ENCODE results near the gene FAM193B. TPM values are rescaled to one million over a fixed set of nuclear protein-coding genes. Genes with fewer than 3 reads are reported as not detected.

Gene FAM193B
- total and polyA plus RNA-seq, 2 of the 13 experiments (the other 11 are each of a cell fraction or from before 2014, with no cell fraction given), result 21.2 to 40.9 TPM

DNA sequence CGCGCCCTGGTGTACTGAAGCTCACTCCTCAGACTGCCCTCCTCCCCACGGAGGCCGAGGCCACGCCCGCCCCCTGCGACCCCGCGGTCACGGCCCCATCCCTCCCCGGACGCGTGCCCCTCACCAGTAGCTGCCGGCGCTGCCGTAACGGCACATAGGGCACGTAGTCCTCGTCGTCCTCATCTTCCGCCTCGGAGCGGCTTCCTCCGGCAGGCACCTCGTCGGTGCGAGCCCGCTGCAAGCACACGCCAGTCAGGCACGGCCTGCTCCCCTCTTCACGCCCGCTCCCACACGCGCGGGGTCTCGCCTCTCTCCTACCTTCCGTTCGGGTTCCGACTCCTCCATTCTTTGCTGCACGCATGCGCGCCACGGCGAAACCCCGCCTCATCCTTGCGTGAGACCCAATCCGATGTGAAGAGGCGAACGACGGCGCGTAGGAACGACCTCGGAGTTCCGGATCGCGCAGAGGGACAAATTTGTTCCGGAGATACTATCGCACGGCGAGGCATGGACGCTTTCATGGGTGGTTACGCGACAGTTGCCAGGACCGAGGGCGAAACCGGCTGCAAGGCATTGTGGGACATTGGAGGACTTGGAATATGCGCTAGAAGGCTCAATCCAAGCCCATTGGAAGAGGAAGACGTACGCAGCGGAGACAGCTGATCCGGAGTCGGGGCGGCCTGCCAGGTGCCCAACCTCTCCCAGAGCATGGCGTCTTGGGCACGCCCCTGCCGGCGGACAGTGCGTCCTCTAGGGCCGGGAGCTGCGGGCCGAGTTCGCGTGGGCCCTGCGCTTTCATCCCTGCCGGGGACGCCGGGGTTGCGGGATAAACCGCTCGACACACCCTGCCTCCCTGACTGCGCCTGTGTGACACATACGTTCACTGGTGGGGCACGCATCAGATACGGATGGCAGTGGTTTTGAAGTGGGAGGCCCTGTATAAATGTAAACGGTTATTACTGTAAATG lies 37.5 kb downstream of the FAM193B start, which contains the start of gene DDX41 (continued):
- 0 out of 2 replicates have a peak, but pooled peaks have one; percentile 39 for TF ChIP-seq BCL6 (CRISPR knock-in tag; IDR thresholded peaks at IDR 0.05)
- TF ChIP-seq LRRFIP1 (CRISPR knock-in tag; conservative IDR thresholded peaks at IDR 0.05), result no peak
- peak; percentile 74; the same call in 1 of the 2 replicates for TF ChIP-seq POLR2AphosphoS2 (IDR thresholded peaks at IDR 0.05; ENCODE audit: low read depth, low read length)
- no peak for TF ChIP-seq GTF3A (CRISPR knock-in tag; conservative IDR thresholded peaks at IDR 0.05)
- TF ChIP-seq ZNF510 (CRISPR knock-in tag; IDR thresholded peaks at IDR 0.05; ENCODE audit: low read depth), result peak; percentile 87
- TF ChIP-seq PAWR (CRISPR knock-in tag; IDR thresholded peaks at IDR 0.05; ENCODE audit: borderline replicate concordance), result 0 out of 2 replicates have a peak, but pooled peaks have one; percentile 52
- no peak for TF ChIP-seq RBAK (CRISPR knock-in tag; IDR thresholded peaks at IDR 0.05)
- no peak for TF ChIP-seq ZNF879 (CRISPR knock-in tag; IDR thresholded peaks at IDR 0.05)
- TF ChIP-seq, protein P1, sequence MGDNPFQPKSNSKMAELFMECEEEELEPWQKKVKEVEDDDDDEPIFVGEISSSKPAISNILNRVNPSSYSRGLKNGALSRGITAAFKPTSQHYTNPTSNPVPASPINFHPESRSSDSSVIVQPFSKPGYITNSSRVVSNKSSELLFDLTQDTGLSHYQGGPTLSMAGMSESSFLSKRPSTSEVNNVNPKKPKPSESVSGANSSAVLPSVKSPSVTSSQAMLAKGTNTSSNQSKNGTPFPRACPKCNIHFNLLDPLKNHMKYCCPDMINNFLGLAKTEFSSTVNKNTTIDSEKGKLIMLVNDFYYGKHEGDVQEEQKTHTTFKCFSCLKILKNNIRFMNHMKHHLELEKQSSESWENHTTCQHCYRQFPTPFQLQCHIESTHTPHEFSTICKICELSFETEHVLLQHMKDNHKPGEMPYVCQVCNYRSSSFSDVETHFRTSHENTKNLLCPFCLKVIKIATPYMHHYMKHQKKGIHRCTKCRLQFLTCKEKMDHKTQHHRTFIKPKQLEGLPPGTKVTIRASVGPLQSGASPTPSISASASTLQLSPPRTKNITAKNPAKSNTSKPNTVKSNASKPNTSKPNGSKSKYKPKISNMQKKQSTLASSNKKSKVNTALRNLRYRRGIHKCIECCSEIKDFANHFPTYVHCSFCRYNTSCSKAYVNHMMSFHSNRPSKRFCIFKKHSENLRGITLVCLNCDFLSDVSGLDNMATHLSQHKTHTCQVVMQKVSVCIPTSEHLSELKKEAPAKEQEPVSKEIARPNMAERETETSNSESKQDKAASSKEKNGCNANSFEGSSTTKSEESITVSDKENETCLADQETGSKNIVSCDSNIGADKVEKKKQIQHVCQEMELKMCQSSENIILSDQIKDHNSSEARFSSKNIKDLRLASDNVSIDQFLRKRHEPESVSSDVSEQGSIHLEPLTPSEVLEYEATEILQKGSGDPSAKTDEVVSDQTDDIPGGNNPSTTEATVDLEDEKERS (CRISPR knock-in tag; IDR thresholded peaks at IDR 0.05), result 0 out of 2 replicates have a peak, but pooled peaks have one; percentile 23
- peak; percentile 57; the same call in 1 of the 2 replicates for TF ChIP-seq ZBTB38 (CRISPR knock-in tag; IDR thresholded peaks at IDR 0.05)
- TF ChIP-seq ZNF3 (CRISPR knock-in tag; IDR thresholded peaks at IDR 0.05), result 0 out of 2 replicates have a peak, but pooled peaks have one; percentile 31
- TF ChIP-seq PLSCR1 (CRISPR knock-in tag; IDR thresholded peaks at IDR 0.05; ENCODE audit: borderline replicate concordance), result no peak
- no peak for TF ChIP-seq CC2D1A (CRISPR knock-in tag; IDR thresholded peaks at IDR 0.05)
- no peak for TF ChIP-seq HMGA1 (CRISPR knock-in tag; conservative IDR thresholded peaks at IDR 0.05)
- TF ChIP-seq ZNF556 (CRISPR knock-in tag; IDR thresholded peaks at IDR 0.05; ENCODE audit: borderline replicate concordance), result peak; percentile 91
- TF ChIP-seq SMARCE1 (IDR thresholded peaks at IDR 0.05; ENCODE audit: borderline replicate concordance), result no peak
- peak; percentile 67 for TF ChIP-seq HCFC1 (IDR thresholded peaks at IDR 0.05; ENCODE audit: low read depth, low read length)
- no peak; the same call in 1 of the 2 replicates for TF ChIP-seq HOXD1 (CRISPR knock-in tag; IDR thresholded peaks at IDR 0.05)
- peak; percentile 95 for TF ChIP-seq RARG (CRISPR knock-in tag; IDR thresholded peaks at IDR 0.05; ENCODE audit: low read depth)
- 0 out of 2 replicates have a peak, but pooled peaks have one; percentile 56 for TF ChIP-seq ZNF431 (CRISPR knock-in tag; IDR thresholded peaks at IDR 0.05; ENCODE audit: borderline replicate concordance, low read depth)
- peak; percentile 66; the same call in 1 of the 2 replicates for TF ChIP-seq ZNF34 (CRISPR knock-in tag; IDR thresholded peaks at IDR 0.05; ENCODE audit: borderline replicate concordance)
- peak; percentile 86 for TF ChIP-seq POLR2AphosphoS5 (IDR thresholded peaks at IDR 0.05; ENCODE audit: low read depth, low read length)
- TF ChIP-seq AKAP8 (CRISPR knock-in tag; IDR thresholded peaks at IDR 0.05), result peak; percentile 72
- peak; percentile 85 for TF ChIP-seq TEAD3 (CRISPR knock-in tag; optimal IDR thresholded peaks at IDR 0.05; ENCODE audit: borderline replicate concordance)
